Measurements from ENCODE around the gene GNAT2.

Gene GNAT2

DNA sequence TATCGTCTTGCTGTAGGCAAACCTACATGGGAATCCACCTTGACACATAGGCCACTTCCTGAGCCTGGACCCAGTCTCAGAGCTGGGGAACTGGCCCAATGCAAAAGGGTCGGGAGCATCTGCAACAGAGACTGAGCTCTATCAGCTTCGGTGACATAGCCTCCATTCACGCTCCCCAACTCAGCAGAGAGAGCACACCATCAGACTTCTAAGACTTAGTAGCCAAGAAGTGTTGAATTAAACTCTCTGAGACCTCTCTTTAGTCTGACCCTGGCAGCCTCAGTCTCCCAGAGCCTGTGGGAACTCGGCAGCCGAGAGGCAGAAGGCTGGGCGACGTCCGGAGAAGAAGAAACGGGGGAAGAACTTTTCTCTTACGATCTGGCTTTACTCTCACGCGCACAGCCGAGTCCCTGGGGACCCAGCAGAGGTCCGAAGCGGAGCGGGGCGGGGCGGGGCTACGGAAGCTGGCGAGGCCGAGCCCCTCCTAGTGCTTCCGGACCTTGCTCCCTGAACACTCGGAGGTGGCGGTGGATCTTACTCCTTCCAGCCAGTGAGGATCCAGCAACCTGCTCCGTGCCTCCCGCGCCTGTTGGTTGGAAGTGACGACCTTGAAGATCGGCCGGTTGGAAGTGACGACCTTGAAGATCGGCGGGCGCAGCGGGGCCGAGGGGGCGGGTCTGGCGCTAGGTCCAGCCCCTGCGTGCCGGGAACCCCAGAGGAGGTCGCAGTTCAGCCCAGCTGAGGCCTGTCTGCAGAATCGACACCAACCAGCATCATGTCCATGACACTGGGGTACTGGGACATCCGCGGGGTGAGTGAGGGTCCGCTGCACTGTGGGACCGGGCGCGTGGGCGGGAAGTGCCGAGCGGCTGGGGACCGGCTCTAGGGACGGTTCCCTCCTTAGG, 36.5 kb upstream of the GNAT2 start, which contains the start of gene GSTM4:
TSS of gene GSTM4 (plus strand) at position 485 of the 905 bp plus-strand sequence. CDS start at position 776, 291 bp downstream.
- peaks cover 4 to 22% of the 10 kb centered on the region in 2 donors for H3K4me1 Mint-ChIP-seq (ENCODE audit: low read depth in 2 of 2)
- H3K27ac Mint-ChIP-seq, result peak within 1 kb of the TSS; percentile 58 to 84

DNA sequence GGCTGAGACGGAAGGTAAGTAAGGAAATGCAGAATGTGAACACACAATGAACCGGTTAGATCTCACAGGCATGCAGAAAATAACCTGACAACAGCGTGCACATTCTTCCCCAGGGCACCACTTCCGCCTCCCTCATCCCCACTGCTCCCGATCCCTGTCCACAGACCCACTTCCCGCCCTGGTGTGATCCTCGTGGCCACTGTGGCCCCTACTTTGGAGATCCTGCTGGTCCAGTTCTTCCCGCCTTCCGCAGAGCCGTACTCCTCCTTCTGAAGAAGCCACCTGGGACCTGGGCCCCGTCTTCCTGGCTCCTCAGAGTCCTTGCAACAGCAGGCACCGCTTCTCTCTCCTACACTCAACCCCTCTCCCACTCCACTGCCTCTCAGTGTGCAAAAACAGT, 35.1 kb upstream of the GNAT2 start:
- Mint-ChIP-seq H3K9me3 (no peaks in the 10 kb centered on the region), H3K4me1 (ENCODE audit: low read depth in 2 of 2) (peaks cover 4 to 22% of the 10 kb centered on the region in 2 donors), H3K27ac (peak overlapping the region in 1 of 2 donors; percentile 39), H3K27me3 (peaks cover 10 to 28% of the 10 kb centered on the region in 2 donors), H3K4me3 (peak overlapping the region in 1 of 2 donors; percentile 5), H3K36me3 (ENCODE audit: insufficient read depth) (peaks cover 6% of the 10 kb centered on the region)
- ATAC-seq (replicated peaks) (no peak), DNase-seq (no peak)

More for the DNA sequence above, 36.5 kb upstream of the GNAT2 start, which contains the start of gene GSTM4:
- Mint-ChIP-seq H3K27me3 (peaks cover 10 to 20% of the 10 kb centered on the region in 2 donors), H3K9me3 (no peaks in the 10 kb centered on the region), H3K4me3 (peak within 1 kb of the TSS; percentile 91), H3K36me3 (ENCODE audit: insufficient read depth) (peaks cover 6% of the 10 kb centered on the region)
- ATAC-seq (replicated peaks) (peak; percentile 88), DNase-seq (peak; percentile 32 to 38 (median 35))

DNA sequence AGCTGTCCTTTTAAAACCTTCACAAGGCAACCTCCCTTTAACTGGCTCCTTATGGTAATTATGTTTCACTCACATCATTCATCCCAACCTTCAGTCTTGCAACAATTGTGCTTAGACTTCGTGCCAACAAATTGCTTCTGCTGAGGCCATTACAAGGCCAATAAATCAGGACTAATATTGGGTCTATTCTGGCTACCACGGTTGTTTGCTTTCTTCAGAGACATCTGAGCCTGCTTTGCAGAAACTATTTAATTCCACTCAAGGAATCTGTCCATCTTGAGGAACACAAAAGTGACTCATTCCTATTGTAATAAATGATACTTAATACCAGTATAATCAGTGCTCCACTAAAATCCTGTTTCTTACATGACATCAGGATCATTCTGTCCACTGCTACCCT, 33.9 kb upstream of the GNAT2 start:
- H3K9me3 Mint-ChIP-seq, result no peaks in the 10 kb centered on the region
- no peak for ATAC-seq (replicated peaks)
- H3K36me3 Mint-ChIP-seq (ENCODE audit: insufficient read depth), result peaks cover 3% of the 10 kb centered on the region
- H3K4me1 Mint-ChIP-seq (ENCODE audit: low read depth in 2 of 2), result peaks cover 4 to 20% of the 10 kb centered on the region in 2 donors
- no peak overlapping the region for H3K4me3 Mint-ChIP-seq
- DNase-seq, result no peak
- no peak overlapping the region for H3K27ac Mint-ChIP-seq
- peaks cover 10 to 38% of the 10 kb centered on the region in 2 donors for H3K27me3 Mint-ChIP-seq

DNA sequence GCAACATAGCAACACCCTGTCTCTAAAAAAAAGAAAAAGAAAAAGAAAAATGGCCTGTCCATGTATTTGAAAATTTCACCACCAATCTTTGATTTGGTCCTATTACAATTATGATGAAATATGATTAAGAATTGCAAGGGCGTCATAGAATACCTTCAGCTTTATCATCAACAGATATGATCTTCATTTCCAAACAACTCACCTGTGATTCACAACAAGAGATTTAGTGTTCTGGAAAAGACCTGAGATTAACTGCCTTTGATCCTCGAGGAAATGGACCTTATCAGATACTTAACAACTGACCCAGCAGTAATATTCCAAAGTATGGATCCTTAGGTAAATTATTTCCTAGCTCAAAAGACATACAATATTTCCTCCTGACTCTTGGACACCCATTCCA, 33.0 kb upstream of the GNAT2 start:
- ATAC-seq (replicated peaks) (no peak), DNase-seq (no peak)
- Mint-ChIP-seq H3K27me3 (peaks cover 10 to 44% of the 10 kb centered on the region in 2 donors), H3K4me3 (no peak overlapping the region), H3K4me1 (ENCODE audit: low read depth in 2 of 2) (peaks cover 4 to 17% of the 10 kb centered on the region in 2 donors), H3K9me3 (no peaks in the 10 kb centered on the region), H3K36me3 (ENCODE audit: insufficient read depth) (peaks cover 3% of the 10 kb centered on the region), H3K27ac (no peak overlapping the region)

DNA sequence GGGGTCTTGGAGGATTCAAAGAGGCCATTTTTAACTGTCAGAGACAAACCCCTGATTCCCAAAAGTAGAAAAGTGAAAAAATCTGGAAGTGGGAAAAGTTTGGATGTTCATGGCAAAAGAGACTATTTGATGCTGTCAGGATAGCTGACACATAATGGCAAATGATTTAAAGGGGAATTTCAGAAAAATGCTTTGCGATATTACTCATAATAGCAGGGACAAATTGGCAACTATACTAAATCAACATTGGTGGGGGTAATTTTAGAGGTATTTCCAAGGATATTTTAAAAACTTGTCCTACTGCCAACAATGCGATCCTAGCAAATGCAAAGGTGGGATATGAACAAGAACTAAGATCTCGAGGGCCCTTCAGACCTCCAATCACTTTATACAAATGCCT, 31.2 kb upstream of the GNAT2 start:
- H3K36me3 Mint-ChIP-seq (ENCODE audit: insufficient read depth), result peaks cover 3% of the 10 kb centered on the region
- H3K27ac Mint-ChIP-seq, result no peak overlapping the region
- DNase-seq (no peak), ATAC-seq (replicated peaks) (no peak)
- H3K4me3 Mint-ChIP-seq, result no peak overlapping the region
- peaks cover 0 to 8% of the 10 kb centered on the region in 2 donors for H3K4me1 Mint-ChIP-seq (ENCODE audit: low read depth in 2 of 2)
- H3K27me3 Mint-ChIP-seq, result peaks cover 10 to 44% of the 10 kb centered on the region in 2 donors
- no peaks in the 10 kb centered on the region for H3K9me3 Mint-ChIP-seq

DNA sequence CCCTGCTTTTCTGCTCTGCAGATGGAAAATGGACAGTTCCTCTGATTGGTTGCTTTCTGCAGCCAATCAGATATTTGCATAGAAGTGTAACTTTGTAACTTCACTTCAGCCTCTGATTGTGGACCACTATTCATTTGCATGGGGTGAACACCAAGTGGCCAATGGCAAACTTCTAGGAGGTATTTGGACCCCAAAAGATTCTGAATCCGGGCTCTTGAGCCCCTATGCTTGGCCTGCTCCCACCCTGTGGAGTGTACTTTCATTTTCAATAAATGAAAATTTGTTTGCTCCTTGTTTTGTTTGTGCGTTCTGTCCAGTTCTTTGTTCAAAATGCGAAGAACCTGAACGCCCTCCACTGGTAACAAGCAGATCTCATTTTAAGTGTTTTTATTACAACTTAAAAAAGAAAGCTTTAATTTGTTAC, 30.1 kb upstream of the GNAT2 start:
- DNase-seq (no peak), ATAC-seq (replicated peaks) (no peak)
- peaks cover 6 to 50% of the 10 kb centered on the region in 2 donors for H3K27me3 Mint-ChIP-seq
- no peaks in the 10 kb centered on the region for H3K9me3 Mint-ChIP-seq
- H3K4me1 Mint-ChIP-seq (ENCODE audit: low read depth in 2 of 2), result no peaks in the 10 kb centered on the region
- H3K36me3 Mint-ChIP-seq (ENCODE audit: insufficient read depth), result no peaks in the 10 kb centered on the region
- H3K4me3 Mint-ChIP-seq, result no peak overlapping the region
- no peak overlapping the region for H3K27ac Mint-ChIP-seq

DNA sequence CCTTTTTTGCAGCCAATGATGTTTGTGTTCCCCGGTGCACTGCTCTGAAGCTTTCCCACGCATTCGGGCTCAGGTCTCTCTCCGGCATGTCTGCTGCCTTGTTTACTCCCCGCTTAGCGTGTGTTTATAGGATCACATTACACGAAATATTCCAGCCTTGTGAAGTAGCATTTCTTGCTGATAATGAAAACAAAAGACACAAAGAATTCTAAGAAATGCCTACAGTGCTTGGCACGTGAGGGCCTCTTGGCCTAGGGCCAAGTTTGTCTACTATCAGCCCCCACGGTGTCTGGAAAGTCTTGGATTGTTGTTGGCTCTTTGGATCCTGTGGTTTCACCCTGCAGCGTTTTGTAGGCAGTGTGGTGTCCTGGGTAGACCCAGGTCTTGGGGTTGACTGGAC, 25.3 kb upstream of the GNAT2 start:
- ATAC-seq (replicated peaks) (no peak), DNase-seq (no peak)
- H3K4me1 Mint-ChIP-seq (ENCODE audit: low read depth in 2 of 2), result peaks cover 7 to 15% of the 10 kb centered on the region in 2 donors
- H3K27me3 Mint-ChIP-seq, result peaks cover 5 to 33% of the 10 kb centered on the region in 2 donors
- peaks cover 10% of the 10 kb centered on the region for H3K36me3 Mint-ChIP-seq (ENCODE audit: insufficient read depth)
- H3K4me3 Mint-ChIP-seq, result no peak overlapping the region
- no peaks in the 10 kb centered on the region for H3K9me3 Mint-ChIP-seq
- no peak overlapping the region for H3K27ac Mint-ChIP-seq

DNA sequence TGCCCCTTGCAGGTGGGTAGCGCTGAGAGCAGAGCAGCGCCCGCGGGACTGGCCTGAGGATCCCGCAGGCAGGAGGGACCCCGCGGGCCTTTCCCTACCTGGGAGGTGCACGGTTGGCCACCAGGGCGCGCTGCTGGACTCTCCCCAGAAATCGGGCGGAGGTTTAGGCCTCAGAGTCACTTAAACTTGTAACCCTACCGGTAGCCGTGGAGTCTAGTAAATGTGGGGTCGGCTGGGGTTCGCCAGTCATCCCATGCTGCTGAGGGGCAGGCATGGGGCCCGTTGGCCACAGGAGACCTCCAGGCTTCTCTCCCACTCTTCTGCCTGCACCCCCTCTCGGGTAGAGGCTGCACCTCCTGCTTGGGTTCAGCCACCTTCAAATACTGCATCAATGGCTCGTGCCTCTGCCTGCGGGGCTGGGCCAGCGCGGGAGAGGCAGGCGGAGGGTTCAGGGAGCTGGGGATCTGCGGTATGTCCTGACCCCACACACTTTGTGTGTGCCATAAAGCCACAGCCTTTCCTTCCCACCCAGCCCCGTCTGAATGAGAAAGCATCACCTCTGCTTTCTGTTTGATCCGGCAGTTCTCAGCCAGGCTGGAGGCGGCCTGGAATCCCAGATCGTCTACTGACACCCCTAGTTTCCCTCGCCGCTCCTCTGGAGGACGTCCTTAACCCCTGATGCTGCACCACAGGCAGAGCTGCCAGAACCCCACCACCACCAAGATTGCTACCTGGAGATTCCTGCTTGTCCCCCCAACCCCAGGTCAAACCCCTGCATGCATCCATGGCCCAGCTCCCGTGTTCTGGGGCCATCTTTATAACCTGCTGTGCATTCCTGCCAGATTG, 24.2 kb upstream of the GNAT2 start:
- DNase-seq (peak; percentile 87 to 89 (median 88)), ATAC-seq (replicated peaks) (peak; percentile 93)
- H3K27ac Mint-ChIP-seq, result peak overlapping the region in 1 of 2 donors; percentile 26
- H3K4me3 Mint-ChIP-seq, result peak overlapping the region in 1 of 2 donors; percentile 8
- H3K27me3 Mint-ChIP-seq, result peaks cover 9 to 33% of the 10 kb centered on the region in 2 donors
- peaks cover 7 to 15% of the 10 kb centered on the region in 2 donors for H3K4me1 Mint-ChIP-seq (ENCODE audit: low read depth in 2 of 2)
- H3K9me3 Mint-ChIP-seq, result no peaks in the 10 kb centered on the region
- H3K36me3 Mint-ChIP-seq (ENCODE audit: insufficient read depth), result peaks cover 12% of the 10 kb centered on the region

DNA sequence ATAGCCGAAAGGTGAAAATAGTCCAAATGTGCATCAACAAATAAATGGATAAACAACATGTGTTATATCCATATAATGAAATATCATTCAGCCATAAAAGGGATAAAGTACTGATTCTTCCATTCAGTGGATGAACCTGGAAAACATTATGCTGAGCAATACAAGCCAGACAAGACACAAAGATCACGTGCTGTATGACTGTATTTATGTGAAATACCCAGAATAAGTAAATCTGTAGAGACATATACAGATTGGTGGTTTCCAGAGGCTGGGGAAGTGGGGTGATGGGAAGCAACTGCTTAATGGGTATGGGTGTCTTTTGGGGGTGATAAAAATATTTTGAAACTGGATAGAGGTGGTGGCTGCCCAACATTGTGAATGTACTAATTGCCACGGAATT, 23.2 kb upstream of the GNAT2 start:
- Mint-ChIP-seq H3K4me1 (ENCODE audit: low read depth in 2 of 2) (peaks cover 7 to 15% of the 10 kb centered on the region in 2 donors), H3K27me3 (peaks cover 14 to 27% of the 10 kb centered on the region in 2 donors), H3K9me3 (no peaks in the 10 kb centered on the region), H3K27ac (no peak overlapping the region), H3K4me3 (no peak overlapping the region), H3K36me3 (ENCODE audit: insufficient read depth) (peaks cover 12% of the 10 kb centered on the region)
- DNase-seq (no peak), ATAC-seq (replicated peaks) (no peak)

DNA sequence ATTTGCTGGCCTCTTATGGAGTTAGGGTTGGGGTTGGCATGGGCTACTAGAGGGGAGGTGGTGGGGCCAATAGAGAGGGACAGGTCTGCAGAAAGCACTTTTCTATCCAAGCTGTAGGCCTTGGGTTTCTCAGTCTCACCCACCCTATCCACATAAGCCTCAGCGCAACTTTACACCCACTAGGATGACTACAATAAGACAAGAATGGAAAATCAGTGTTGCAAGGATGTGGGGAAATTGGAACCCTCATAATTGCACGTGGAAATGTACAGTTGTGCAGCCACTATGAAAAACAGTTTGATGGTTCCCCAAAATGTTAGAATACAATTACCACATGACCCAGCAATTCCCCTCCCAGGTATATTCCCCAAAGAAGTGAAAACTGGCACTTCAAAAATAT, 22.4 kb upstream of the GNAT2 start:
- Mint-ChIP-seq H3K27ac (no peak overlapping the region), H3K36me3 (ENCODE audit: insufficient read depth) (peaks cover 12% of the 10 kb centered on the region), H3K9me3 (no peaks in the 10 kb centered on the region), H3K4me1 (ENCODE audit: low read depth in 2 of 2) (peaks cover 7 to 15% of the 10 kb centered on the region in 2 donors), H3K27me3 (peaks cover 14 to 33% of the 10 kb centered on the region in 2 donors), H3K4me3 (no peak overlapping the region)
- DNase-seq (no peak), ATAC-seq (replicated peaks) (no peak)

DNA sequence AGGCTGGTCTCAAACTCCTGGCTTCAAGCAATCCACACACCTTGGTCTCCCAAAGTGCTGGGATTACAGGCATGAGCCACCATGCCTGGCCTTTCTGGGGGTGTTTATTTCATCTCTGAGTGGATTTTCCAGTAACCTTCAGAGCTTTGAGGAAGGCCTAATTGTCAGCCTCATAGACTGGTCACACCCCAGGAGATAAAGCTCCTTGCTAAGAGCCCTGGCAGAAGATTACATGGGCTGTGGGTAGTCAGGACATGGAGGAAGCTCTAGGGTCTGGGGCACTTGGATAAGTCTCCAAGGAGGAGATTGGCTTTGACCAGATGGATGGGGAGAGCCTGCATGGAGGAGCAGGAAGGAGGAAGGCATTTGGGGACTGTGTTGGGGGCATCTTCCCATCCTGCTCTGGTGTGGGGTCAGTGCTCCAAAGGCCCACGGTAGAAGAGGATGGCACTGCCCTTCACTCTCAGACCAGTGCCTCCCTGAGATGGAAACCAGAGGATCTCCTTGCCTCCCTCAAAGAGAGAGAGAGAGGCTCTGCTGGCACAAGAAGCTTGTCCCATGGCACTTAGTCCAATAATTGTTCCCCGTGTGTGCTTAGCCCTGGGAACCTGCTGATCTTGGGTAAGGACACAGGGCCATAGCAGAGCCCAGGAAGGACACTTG, 21.8 kb upstream of the GNAT2 start:
- H3K4me3 Mint-ChIP-seq, result no peak overlapping the region
- ATAC-seq (replicated peaks) (no peak), DNase-seq (no peak)
- no peak overlapping the region for H3K27ac Mint-ChIP-seq
- H3K9me3 Mint-ChIP-seq, result no peaks in the 10 kb centered on the region
- peaks cover 16% of the 10 kb centered on the region for H3K36me3 Mint-ChIP-seq (ENCODE audit: insufficient read depth)
- H3K4me1 Mint-ChIP-seq (ENCODE audit: low read depth in 2 of 2), result peaks cover 7 to 15% of the 10 kb centered on the region in 2 donors
- peaks cover 14 to 39% of the 10 kb centered on the region in 2 donors for H3K27me3 Mint-ChIP-seq

DNA sequence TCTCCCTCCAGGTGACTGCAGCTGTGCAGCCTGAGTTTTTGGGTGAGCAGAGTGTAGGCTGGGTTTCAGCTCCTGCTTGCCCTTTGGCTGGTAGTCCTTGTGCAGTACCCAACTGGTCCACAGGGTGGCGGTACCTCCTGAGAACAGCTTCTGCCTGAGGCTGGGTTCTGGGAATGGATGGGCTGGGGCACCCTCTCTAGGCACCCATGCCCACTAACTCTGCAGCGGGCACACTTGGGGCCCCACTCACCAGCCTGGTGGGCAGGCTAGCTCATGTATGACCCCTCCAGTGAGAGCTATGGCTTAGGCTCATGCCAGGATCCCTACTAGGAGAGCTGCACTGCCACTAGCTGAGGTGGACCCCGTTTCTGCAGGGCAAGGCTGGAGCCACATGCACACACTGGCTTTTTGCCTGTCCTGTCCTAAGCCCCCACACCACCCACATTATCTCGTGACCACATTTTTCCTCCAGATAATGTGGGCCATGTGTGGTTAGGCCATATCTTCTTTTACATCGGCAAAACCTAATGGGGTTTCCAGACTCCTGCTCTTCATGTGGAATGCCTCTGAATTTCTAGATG, 21.0 kb upstream of the GNAT2 start:
- DNase-seq (peak; percentile 87 to 93 (median 92)), ATAC-seq (replicated peaks) (peak; percentile 80)
- no peaks in the 10 kb centered on the region for H3K9me3 Mint-ChIP-seq
- H3K27ac Mint-ChIP-seq, result no peak overlapping the region
- no peak overlapping the region for H3K4me3 Mint-ChIP-seq
- H3K4me1 Mint-ChIP-seq (ENCODE audit: low read depth in 2 of 2), result peaks cover 7 to 15% of the 10 kb centered on the region in 2 donors
- H3K27me3 Mint-ChIP-seq, result peaks cover 14 to 40% of the 10 kb centered on the region in 2 donors
- peaks cover 16% of the 10 kb centered on the region for H3K36me3 Mint-ChIP-seq (ENCODE audit: insufficient read depth)
